GM13976 (cell line): Measurements from ENCODE around the gene ARL6IP4.

ENCODE experiments used
- DNase-seq: peaks from one replicate; pipeline ENCODE4 v3.0.0; 2012; ENCODE audit warnings: low spot score
- CTCF ChIP-seq: IDR thresholded peaks from 2 replicates; pipeline ENCODE4 v1.5.1; 2012; ENCODE audit warnings: borderline replicate concordance, mild to moderate bottlenecking; ENCODE audit not compliant: insufficient read depth; ENCODE audit errors: extremely low read depth, missing control alignments, control extremely low read depth
- in situ Hi-C: fragments of 300-500 bp; cut with MboI; formaldehyde crosslinking; loops from one replicate; pipeline ENCODE4 v1.12.0; 2022; ENCODE audit warnings: low sequenced_read_pairs, mixed read lengths, inconsistent platforms; ENCODE audit not compliant: unreplicated experiment

Gene ARL6IP4

DNA sequence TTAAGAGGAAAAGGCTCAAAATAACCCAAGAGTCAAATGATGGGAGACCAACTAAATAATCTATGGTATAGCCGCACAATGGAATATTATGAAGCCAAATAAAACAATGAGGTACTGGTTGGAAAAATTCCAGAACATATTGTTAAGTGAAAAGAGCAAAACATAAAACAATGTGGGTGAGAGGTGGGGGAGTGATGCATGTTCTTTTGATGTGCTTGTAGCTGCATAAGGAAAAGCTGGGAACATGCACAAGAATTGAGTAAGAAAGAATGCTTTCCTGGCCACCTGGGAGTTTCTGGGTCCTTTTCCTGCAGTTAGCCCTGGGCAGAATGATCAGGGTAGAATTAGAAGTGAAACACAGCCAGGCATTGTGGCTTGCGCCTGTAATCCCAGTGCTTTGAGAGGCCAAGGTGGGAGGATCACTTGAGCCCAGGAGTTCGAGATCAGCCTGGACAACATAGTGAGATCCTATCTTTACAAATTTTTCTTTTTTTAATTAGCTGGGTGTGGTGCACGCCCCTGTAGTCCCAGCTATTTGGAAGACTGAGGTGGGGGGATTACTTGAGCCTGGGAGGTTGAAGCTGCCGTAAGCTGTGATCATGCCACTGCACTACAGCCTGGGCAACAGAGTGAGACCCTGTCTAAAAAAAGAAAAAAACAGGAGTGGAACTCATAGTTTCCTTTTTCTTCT lies 22.1 kb upstream of the ARL6IP4 start:
- DNase-seq: no peak
- in situ Hi-C loops: no loop called here
- TF ChIP-seq CTCF: no peak

GRCh38 chr12:122959566-122960192 lies 20.8 kb upstream of the ARL6IP4 start:
- no peak for TF ChIP-seq CTCF
- in situ Hi-C loops: no loop called here
- DNase-seq: no peak

GRCh38 chr12:122960193-122960569 lies 20.3 kb upstream of the ARL6IP4 start:
- in situ Hi-C loops: no loop called here

DNA sequence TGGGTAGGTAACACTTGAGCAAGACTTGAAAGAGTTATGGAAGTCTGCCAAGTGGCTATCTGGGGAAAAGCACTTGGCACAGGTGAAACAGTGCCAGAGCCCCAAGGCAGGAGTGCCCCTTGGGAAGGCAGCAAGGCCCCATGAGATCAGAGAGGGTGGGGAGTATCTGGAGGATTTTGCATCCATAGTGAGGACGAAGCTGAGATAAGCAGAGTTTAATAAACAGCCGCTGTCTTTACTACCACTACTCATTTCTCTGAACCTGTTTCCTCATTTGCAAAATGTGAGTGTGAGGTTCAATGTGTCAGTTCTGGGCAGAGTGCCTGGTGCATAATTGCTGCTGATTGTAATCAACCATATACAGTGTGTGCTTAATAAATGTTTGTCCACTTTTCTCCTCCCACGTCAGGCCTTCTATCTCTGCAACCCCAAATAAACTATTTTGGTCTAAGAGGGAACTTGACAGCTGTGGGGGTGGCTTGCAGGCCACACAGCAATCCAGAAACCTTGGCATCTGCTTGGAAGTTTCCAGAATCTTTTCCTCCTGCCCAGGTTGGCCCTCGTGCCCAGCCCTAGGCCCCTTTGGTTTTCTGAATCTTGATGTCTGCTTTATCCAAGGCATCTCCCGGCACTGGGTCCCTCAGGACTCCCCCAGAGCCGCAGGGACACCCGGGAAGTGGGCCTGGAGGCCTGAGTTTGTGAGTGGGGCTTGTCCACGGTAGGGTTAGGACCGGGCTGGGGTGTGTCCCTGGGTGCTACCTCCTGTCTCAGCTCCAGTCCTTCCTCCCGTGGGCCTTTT lies 18.8 kb upstream of the ARL6IP4 start:
- no peak for DNase-seq
- TF ChIP-seq CTCF: no peak
- in situ Hi-C loops: no loop called here

More at GRCh38 chr12:122960193-122960569, 20.3 kb upstream of the ARL6IP4 start:
- TF ChIP-seq CTCF: no peak
- DNase-seq: no peak

DNA sequence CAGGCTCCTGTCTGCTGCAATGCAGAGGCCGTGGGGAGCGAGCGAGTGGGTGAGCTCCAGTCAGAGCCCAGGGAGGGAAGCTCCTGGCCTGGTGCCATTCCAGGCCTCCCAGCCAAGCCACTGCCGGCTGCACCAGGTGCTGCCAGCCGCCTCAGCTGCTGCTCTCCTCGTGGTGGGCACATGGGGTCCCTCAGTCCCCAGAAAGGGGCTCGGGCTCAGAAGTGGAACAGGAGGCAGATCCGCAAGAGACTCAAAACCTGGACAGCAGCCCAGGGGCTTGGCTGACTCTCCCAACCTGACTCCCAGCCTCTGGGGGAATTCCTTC lies 16.6 kb upstream of the ARL6IP4 start:
- TF ChIP-seq CTCF: no peak
- in situ Hi-C loops: no loop called here
- DNase-seq: no peak

DNA sequence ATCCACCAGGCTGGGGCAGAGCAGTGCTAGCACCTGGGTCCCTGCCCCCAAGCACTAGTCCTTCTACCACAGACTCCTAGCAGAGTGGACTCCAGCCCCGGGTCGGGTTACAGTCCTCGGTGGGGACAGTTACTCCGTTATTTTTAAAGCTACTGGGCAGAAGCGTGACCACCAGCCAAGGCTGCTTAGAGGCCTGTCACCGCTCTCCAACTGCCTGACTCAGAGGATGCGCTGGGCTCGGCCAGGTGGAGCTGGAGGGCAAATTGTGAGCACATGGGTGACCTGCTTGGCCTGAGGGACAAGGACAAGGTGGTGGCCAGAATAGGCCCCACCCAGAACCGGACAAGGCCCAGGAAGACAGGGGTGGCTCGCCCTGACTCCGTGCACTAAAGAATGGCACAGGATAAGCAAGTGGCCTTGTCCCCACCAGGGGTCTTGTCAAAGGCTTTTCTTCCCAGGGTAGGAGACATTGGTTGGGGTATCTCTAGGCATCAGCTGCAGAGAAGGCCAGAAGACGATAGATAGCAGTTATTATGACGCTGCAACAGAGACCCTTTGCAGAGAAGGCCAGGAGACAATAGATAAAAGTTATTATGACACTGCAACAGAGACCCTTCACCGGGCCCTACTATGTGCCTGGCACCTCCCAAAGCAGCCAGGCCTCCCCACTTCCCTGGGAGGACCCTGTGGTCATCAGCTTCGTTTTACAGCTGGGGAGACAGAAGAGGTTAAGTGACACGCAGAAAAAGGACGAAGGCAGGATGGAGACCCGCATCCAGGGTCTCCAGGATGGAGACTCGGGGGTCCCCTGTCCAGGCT lies 15.8 kb upstream of the ARL6IP4 start:
- DNase-seq: no peak
- in situ Hi-C loops: no loop called here
- TF ChIP-seq CTCF: no peak
